ENCODE results near the gene SLC6A4.
"Not testable (repeated sequence)": the region's sequence is repeated elsewhere in the genome, so short reads cannot be mapped to it uniquely, and the experiment has no call there.

SLC6A4 gene

DNA sequence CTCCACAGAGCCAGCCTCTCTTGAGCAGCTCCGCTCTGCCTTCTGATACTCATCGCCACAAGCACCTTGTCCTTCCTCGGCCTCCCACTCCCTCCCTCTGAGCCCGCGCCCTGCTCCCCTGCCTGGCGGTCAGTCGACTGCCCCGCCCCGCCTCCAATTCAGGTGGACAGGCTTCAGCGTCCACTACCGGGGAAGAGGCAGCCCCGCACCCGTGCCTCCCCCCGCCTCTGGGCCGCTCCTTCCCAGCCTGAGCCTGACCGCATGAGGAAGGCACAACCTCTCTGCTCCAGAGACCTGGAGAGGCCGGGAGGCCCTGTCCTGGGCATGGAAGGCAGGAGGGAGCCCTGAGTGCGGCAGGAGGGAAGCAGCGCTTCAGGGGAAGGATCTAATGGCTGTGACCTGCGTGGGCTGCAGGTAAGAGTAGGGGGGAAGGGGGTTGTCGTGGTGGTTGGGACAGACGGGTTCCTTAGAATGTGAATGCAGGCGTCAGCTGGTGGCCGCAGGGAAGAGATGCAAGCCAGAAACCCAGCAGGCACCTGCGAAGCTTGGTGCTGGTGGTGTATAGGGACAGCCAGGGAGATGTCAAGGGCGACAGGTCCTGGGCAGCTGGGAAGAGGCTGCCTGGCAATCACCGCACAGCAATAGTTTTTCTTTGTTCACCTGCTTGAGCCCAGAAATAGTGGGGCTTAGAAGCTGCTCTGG is 3.0 kb upstream of the SLC6A4 start:
- no peak for DNase-seq

DNA sequence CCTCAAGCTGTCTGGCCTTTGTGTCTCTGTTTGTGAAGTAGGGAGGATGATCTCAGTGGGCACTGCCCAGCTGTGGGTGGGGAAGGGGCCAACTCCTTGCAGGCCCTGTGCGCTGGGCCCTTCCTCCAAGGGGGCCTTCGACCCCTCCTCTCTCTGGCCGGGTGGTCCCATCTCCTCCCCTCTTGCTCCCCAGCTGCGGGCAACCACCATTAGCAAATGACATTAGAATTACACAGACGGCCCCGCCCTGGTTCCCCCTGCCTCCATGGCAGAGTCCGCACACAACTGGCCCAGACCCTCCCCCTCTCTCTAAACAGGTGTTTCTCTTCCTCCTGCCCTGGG is 2.5 kb upstream of the SLC6A4 start:
- no peak for DNase-seq

DNA sequence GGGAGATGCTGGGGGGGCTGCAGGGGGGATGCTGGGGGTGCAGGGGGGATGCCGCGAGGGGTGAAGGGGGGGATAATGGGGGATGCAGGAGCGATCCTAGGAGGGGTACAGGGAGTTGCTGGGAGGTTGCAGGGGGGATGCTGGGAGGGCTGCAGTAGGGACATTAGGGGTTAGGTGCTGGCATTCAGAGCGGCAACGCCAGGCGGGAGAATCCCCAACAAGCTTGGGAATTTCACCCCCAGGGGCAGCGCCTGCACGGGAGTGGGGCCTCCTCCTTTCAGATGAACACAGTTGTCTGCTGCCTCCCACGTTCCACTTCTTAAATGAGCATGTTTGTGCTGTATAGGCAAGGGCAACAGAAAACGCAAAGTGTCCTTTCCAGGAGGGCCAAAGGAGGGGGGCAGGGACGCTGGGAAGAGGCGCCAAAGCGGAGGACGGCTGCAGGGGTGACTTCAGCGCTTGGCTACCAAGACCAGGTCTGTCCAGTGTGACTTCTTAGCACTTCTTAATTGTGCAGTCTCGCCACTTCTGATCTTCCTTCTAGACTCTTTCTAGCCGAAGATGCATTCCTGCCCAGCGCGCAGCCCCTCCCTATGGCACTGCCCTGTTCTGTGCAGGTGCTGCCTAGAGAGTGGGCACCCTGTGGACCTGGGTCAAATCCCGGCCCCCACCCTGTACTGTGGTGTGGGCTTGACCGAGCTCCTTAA is 2.0 kb upstream of the SLC6A4 start:
- DNase-seq: no peak

GRCh38 chr17:30236766-30237165 is 1.3 kb upstream of the SLC6A4 start:
- no peak for DNase-seq

- DNase-seq: no peak
Measured at GRCh38 chr17:30236297-30236624, 764 bp upstream of the SLC6A4 start.

GRCh38 chr17:30234964-30235363 is 533 bp downstream of the SLC6A4 start:
- DNase-seq: no peak

DNA sequence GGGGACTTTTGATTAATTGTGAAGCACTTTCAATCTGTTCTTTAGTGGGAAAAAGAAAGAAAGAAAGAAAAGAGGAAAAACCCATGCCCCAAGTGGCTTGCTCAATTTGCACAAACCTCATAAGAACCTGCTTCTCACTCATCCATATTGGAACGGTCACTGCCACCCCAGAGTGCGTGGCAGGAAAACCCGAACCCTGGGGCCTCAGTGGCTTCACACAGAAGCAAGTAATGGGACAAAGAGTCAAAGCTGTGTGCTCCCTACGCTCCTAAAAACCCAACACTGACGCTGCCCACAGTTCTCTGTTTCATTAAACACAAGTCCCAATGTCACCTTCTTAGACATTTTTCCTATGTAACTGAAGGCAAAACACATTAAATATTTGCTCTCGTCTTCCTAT is 1.2 kb downstream of the SLC6A4 start:
- DNase-seq: no peak

DNA sequence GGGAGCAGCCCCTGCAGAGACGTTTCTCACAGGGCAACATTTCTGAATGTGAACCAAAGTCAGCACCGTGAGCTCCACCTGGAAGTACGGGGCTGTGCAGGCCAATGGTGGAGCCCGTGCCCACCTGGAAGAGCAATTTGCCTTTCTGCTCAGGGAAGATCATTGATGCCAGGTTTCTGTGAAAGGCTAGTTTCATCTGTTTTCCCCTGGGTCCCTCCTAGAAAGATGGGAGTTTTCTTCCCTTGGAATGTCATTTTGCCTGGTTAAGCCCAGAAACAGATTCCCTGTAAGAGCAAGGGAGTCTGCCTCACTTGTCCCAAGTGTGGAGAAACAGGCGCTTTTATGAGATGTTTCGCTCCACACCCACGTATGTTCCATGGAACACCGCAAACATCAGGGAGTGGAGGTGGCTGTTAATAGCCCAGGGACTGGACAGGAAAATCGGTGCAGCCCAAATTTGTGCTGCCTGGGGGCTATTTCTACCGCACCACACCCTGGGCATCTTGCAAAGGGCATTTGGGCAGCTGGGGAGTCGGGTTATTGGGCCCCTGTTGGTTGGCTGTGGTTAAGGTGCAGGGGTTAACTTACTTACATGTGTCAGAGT is 2.6 kb downstream of the SLC6A4 start:
- no peak for DNase-seq

- DNase-seq: no peak
Measured at GRCh38 chr17:30232015-30232823, 3.3 kb downstream of the SLC6A4 start.

DNA sequence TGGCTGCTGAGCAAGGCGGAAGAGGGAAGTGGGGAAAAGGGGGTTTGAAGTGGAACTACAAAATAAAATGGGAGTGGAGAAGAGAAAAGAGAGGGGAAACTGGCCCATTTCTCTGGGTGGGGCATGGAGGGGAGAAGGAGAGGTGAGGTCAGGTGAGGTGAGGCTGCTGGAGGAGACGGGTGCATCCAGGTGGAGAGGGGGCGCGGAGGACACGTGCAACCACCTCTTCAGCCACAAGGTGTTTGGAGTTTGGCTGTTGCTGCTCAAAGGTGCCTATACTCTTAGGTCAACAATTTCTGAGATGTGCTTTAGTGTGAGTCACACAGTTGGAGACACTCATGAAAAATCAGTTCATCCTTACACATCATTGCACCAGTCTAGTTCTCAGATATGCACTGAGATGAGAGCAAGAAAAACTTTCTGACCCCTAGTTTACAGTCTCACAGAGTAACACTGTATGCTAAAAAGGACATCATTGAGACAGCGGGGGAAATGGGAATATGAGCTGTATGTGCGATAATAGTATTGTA is 4.8 kb downstream of the SLC6A4 start:
- DNase-seq: no peak

DNA sequence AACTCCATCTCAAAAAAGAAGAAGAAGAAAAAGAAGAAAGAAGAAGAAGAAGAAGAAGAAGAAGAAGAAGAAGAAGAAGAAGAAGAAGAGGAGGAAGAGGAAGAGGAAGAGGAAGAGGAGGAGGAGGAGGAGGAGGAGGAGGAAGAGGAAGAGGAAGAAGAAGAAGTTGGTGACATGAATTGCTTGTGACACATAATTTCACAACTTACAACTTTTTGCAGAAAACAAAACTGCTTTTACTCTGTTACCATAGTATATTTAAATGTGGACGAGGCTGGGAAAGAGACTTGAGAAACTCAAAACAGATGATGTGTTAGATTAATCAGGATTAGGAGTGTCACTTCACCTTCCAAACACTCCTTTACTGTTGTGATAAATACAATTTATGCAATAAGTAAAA is 5.5 kb downstream of the SLC6A4 start:
- not testable (repeated sequence) for DNase-seq

- DNase-seq: no peak
Measured at GRCh38 chr17:30229012-30229411, 6.5 kb downstream of the SLC6A4 start.

- DNase-seq: no peak
Measured at GRCh38 chr17:30228011-30228410, 7.5 kb downstream of the SLC6A4 start.

- DNase-seq: no peak
Measured at GRCh38 chr17:30226878-30227277, 8.6 kb downstream of the SLC6A4 start.

DNA sequence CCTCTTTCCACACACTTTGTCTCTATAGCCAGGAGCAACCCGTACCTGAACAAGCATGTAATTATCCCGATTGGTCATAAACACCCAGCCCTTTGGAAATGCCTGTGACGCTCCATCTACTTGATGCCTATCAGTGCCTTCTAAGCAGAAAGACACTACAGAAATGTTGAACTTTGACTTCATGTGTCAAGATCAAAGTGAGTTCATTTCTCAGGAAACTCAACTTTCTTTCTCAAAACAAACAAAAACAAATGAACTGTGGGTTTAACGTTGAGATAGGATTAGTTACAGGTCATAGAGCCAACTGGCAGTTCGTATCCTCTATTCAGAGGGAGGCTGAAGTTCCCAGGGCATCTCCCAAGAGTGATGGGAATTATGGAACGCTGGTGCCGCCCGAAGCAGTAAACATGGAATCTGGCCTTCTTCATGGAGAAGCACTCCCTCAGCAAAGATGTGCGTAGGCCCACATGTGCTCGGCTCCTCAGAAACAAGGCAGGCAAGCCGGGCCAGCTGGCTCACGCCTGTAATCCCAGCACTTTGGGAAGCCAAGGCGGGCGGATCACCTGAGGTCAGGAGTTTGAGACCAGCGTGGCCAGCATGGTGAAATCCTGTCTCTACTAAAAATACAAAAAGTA is 9.5 kb downstream of the SLC6A4 start:
- DNase-seq: no peak

DNA sequence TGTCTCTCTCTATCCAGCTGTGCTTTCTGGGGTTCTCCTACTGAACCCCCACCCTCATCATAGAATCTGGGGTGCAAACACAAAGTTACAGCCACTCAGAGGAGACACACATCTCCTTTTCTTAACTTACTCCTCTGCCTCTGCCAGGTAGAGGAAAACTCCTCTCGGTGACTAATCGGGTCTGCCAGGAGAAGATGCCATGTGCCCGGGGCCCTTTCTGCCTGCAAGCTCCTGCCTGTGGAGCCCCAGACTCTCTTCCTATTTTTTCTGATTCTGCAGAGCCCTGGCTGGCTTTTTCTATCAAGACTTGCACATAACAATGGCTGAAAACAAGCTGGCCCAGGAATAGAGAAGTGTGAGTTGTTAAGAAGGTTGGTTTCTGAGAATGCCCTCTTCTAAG is 10.4 kb downstream of the SLC6A4 start:
- DNase-seq: no peak

- no peak for DNase-seq
Measured at GRCh38 chr17:30224419-30224960, 11.0 kb downstream of the SLC6A4 start.

DNA sequence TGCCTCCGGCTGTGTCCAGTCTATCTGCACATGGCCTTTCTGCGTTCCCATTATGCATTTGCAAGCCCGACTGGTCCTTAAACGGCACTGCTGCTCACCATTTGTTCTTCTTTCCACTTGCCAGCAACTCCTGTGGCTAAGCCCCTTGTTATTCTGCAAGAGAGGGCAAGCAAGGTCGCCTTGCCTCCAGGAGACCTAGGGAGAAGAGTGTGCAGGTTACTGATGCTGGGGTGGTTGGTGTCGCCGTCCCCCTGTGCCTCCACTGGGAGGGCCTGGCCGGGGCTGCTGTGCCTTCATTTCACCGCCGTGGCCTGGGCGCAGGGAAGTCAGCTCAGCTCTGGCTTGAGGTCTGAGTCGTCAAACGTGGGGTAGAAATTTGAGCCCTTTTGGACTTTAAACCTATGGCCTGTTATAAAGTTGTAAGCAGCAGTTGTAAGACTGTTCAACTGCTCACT is 12.7 kb downstream of the SLC6A4 start:
- DNase-seq: no peak

DNA sequence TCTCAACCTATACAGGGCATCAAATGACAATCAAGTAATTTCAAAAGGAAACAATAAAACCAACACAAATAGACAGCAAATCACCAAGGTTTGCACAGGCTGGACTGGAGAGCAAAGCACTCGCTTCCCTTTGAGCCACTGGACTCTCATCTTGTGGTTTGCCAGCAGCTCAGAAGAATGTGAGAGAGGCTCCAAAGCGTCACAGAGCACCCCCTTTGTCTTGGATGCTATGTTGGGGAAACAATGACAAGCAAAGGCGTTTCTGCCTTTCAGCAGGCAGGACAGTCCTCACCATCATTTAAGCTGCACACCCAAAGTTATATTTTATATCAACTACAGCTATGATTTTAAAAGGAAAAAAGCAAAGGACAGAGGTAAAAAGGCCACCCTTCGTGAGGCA is 13.2 kb downstream of the SLC6A4 start:
- no peak for DNase-seq

DNA sequence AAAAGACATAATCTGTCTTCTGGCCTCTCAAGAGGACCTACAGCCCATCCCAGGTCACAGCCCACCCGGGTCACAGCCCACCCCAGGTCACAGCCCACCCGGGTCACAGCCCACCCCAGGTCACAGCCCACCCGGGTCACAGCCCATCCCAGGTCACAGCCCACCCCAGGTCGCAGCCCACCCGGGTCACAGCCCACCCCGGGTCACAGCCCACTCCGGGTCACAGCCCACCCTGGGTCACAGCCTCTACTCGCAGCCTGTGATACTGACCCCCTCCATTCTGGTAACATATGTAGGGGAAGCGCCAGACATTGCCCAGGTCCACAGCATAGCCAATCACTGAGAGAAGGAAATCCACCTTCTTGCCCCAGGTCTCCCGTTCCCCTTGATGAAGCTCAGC is 14.2 kb downstream of the SLC6A4 start:
- no peak for DNase-seq

DNA sequence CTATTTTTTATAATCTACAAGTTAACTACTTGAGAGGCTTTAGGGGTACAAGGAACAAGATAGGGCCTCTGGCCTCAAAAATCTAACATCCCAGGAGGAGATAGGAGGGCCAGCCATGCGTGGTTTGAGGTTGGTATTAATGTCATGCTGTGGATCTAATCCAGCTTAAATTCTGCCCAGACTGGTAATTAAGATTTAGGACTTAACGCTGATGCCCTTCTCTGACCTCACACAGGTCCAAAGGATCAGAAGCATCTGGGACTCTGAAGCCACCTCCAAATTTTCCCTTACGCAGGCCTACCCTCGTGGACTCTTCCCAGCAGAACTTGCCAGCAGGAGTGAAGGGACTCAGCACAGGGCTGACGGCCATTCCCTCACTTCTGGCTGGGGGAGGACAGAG is 15.1 kb downstream of the SLC6A4 start:
- no peak for DNase-seq

DNA sequence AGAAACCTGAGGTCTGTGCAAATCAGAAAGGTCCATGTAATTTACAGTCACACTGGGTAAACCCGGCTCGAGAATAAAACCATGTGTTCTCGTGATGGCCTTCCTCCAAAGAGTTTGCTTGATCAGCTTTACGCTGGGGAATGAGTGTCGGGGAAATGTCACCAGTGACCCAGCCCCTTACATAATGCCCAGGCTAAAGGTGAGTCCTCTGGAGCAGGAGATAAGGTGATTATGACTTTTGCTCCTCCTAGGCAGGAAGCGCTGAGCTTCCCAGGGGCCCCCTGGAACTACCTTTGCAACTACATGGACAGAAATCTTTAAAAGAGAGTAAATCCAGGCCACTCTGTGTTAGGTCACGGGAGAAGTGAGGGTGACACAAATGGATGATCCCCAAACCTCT is 15.7 kb downstream of the SLC6A4 start:
- no peak for DNase-seq

DNA sequence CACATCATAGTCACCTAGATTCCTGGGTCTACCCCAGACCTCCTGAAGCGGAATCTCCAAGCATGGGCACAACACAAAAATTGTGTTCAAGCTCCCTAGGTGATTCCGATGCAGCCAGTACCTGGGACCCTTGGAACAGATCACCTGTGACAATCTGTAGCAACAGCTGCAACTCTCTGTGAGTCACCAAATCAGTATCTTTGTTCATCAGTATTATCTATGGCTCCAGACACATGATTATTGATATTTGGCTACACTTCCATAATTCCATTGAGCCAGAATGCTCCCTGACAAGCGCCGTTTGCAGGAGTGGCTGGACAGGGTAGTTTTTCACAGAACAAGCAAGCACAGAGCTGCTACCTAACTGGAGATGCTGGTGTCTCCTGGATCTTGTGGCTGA is 16.2 kb downstream of the SLC6A4 start:
- DNase-seq: no peak

Data from NCI-H2171 treated with DMSO at 0.1 percent for 48 hours (cell line).